HCT116 (cell line): ENCODE data around the gene FGL2. TPM values are rescaled to one million over a fixed set of nuclear protein-coding genes. Genes with fewer than 3 reads are reported as not detected.

Experiments
- ATAC-seq: fragments of 200-7000 bp; cut with Tn5 transposase; 2 replicates; pipeline ENCODE4 v1.9.1; 2020; ENCODE audit warnings: mild to moderate bottlenecking, moderate library complexity
- BruUV-seq: library from RNA; stranded (reverse); fragments of 400-500 nt; replicated peaks from 2 replicates; lab custom pipeline; 2021; lab: Mats Ljungman, UMichigan
- CTCF ChIA-PET: fragments of 300-600 bp; sonication (Branson Sonifier 250); formaldehyde crosslinking; loops from one replicate; lab custom pipeline; 2021; ENCODE audit warnings: antibody characterized with exemption; lab: Charles Lee
- POLR2A ChIA-PET: fragments of 300-600, 350-600 bp; sonication (Branson Sonifier 250); formaldehyde crosslinking; loops from one replicate; lab custom pipeline; 2021; ENCODE audit warnings: antibody characterized with exemption; lab: Charles Lee
- RAD21 ChIA-PET, 2 experiments: fragments of 300-600 bp; sonication (Branson Sonifier 250); formaldehyde crosslinking; loops; one replicate each; lab custom pipeline; 2023; ENCODE audit warnings: low total read pairs in 2 of 2; ENCODE audit not compliant: uncharacterized antibody in 2 of 2, unreplicated experiment in 2 of 2, low non-redundant PET in 1 of 2; lab: Charles Lee
- DNase-seq: peaks from one replicate; pipeline ENCODE4 v3.0.0-alpha.2; 2010; ENCODE audit warnings: low read depth, low spot score
- H2AFZ ChIP-seq: fragments of 200-600 bp; shearing (Covaris generic), sonication (generic); 2 replicates; pipeline ENCODE4 v1.6.1; 2017; ENCODE audit warnings: low read depth, mixed run types, mixed read lengths, antibody characterized with exemption, low read length; ENCODE audit not compliant: poor library complexity, severe bottlenecking
- H3K27ac ChIP-seq: 2 replicates; pipeline ENCODE4 v1.5.1; 2012; ENCODE audit warnings: low read depth, low read length
- H3K27me3 ChIP-seq: fragments of 200-600 bp; sonication (generic); 2 replicates; pipeline ENCODE4 v1.6.1; 2016; ENCODE audit warnings: mixed run types, low read length, mixed read lengths; ENCODE audit not compliant: insufficient read depth
- H3K36me3 ChIP-seq, 2 experiments: fragments of 200-500 bp in 1 of 2; fragments of 200-600 bp in 1 of 2; sonication (Bioruptor generic) in 1 of 2; sonication (generic) in 1 of 2; 2 replicates each; pipeline versions ENCODE4 v1.5.1 to v1.6.1; 2014 to 2016; ENCODE audit warnings: low read length in 2 of 2, inconsistent platforms in 1 of 2, mixed read lengths in 1 of 2, mixed run types in 1 of 2; ENCODE audit not compliant: insufficient read depth in 2 of 2, control insufficient read depth in 1 of 2
- H3K4me1 ChIP-seq, 2 experiments: fragments of 200-600 bp in 1 of 2; sonication (generic) in 1 of 2; 2 replicates each; pipeline versions ENCODE4 v1.5.1 to v1.6.1; 2012 to 2017; ENCODE audit warnings: low read length in 2 of 2, inconsistent platforms in 1 of 2, mild to moderate bottlenecking in 1 of 2, mixed read lengths in 1 of 2, mixed run types in 1 of 2, moderate library complexity in 1 of 2; ENCODE audit not compliant: insufficient read depth in 2 of 2, control insufficient read depth in 1 of 2
- H3K4me2 ChIP-seq: fragments of 200-600 bp; sonication (generic); 2 replicates; pipeline ENCODE4 v1.6.1; 2017; ENCODE audit warnings: mixed run types, low read length, mixed read lengths
- H3K4me3 ChIP-seq, 2 experiments: fragments of 200-600 bp in 1 of 2; sonication (generic) in 1 of 2; replicated peaks in 1 of 2; 2 replicates each; pipeline ENCODE4 v1.5.1; 2011 to 2016; ENCODE audit warnings: low read length in 2 of 2, control low read depth in 1 of 2, low read depth in 1 of 2, mild to moderate bottlenecking in 1 of 2, mixed read lengths in 1 of 2, mixed run types in 1 of 2
- H3K79me2 ChIP-seq: fragments of 200-600 bp; sonication (generic); 2 replicates; pipeline ENCODE4 v1.6.1; 2017; ENCODE audit warnings: mild to moderate bottlenecking, mixed run types, low read length, moderate library complexity, mixed read lengths; ENCODE audit not compliant: insufficient read depth
- H3K9ac ChIP-seq: fragments of 200-600 bp; sonication (generic); 2 replicates; pipeline ENCODE4 v1.6.1; 2016; ENCODE audit warnings: low read length, mixed read lengths
- H3K9me2 ChIP-seq: fragments of 200-600 bp; sonication (generic), shearing (Covaris generic); 2 replicates; pipeline ENCODE4 v1.6.1; 2017; ENCODE audit warnings: mixed run types, mild to moderate bottlenecking, moderate library complexity; ENCODE audit not compliant: insufficient read depth
- H3K9me3 ChIP-seq, 2 experiments: fragments of 200-500 bp in 1 of 2; fragments of 200-600 bp in 1 of 2; sonication (Bioruptor generic) in 1 of 2; sonication (generic) in 1 of 2; 2 replicates each; pipeline ENCODE4 v1.6.1; 2014 to 2017; ENCODE audit warnings: low read length in 2 of 2, mixed read lengths in 2 of 2, inconsistent platforms in 1 of 2, low read depth in 1 of 2, mild to moderate bottlenecking in 1 of 2, mixed run types in 1 of 2, moderate library complexity in 1 of 2; ENCODE audit not compliant: control insufficient read depth in 1 of 2, insufficient read depth in 1 of 2
- H4K20me1 ChIP-seq: fragments of 200-600 bp; sonication (generic), shearing (Covaris generic); 2 replicates; pipeline ENCODE4 v1.6.1; 2017; ENCODE audit warnings: mixed run types, mild to moderate bottlenecking, moderate library complexity; ENCODE audit not compliant: insufficient read depth
- ELF1 ChIP-seq: IDR thresholded peaks from 2 replicates; pipeline ENCODE4 v1.6.1; 2012; ENCODE audit warnings: low read depth, borderline replicate concordance
- EZH2phosphoT487 ChIP-seq: fragments of 200-600 bp; IDR thresholded peaks from 2 replicates; pipeline ENCODE4 v1.6.1; 2018; ENCODE audit warnings: antibody characterized with exemption, borderline replicate concordance
- FOSL1 ChIP-seq: IDR thresholded peaks from 2 replicates; pipeline ENCODE4 v1.6.1; 2012; ENCODE audit warnings: low read depth
- JUND ChIP-seq: IDR thresholded peaks from 2 replicates; pipeline ENCODE4 v1.6.1; 2012
- POLR2A ChIP-seq: IDR thresholded peaks from 2 replicates; pipeline ENCODE4 v1.7.0; 2011; ENCODE audit warnings: borderline replicate concordance; ENCODE audit not compliant: insufficient read depth, insufficient read length; ENCODE audit errors: extremely low read depth
- SP1 ChIP-seq: IDR thresholded peaks from 2 replicates; pipeline ENCODE4 v1.6.1; 2012; ENCODE audit warnings: low read depth
- TCF7L2 ChIP-seq: IDR thresholded peaks from 2 replicates; pipeline ENCODE4 v1.7.0; 2011; ENCODE audit warnings: borderline replicate concordance, inconsistent platforms; ENCODE audit not compliant: insufficient read depth, insufficient read length; ENCODE audit errors: extremely low read depth
- ZFX ChIP-seq: fragments of 450-650 bp; IDR thresholded peaks from 2 replicates; pipeline ENCODE4 v1.6.1; 2017
- ZNF274 ChIP-seq: fragments of 200-500 bp; sonication (Bioruptor generic); IDR thresholded peaks from 2 replicates; pipeline ENCODE4 v1.6.1; 2014; ENCODE audit warnings: mild to moderate bottlenecking, low read depth, low read length, inconsistent platforms
- intact Hi-C: fragments of 100-400 bp; cut with micrococcal nuclease; formaldehyde crosslinking; loops from 2 replicates; pipeline ENCODE4 v1.10.0; 2022
- total RNA-seq: library from RNA; stranded (reverse); gene quantifications from one replicate; pipeline ENCODE4 v1.2.1, GENCODE V29; 2021; ENCODE audit not compliant: unreplicated experiment
- TF ChIP-seq, protein P1 (sequence below): IDR thresholded peaks from 2 replicates; pipeline ENCODE4 v1.6.1; 2012
- TF ChIP-seq, protein P2 (sequence below): IDR thresholded peaks from 2 replicates; pipeline ENCODE4 v1.6.1; 2012
- TF ChIP-seq, protein P3 (sequence below): IDR thresholded peaks from 2 replicates; pipeline ENCODE4 v1.6.1; 2011; ENCODE audit warnings: mild to moderate bottlenecking, low read length, moderate library complexity; ENCODE audit not compliant: insufficient replicate concordance; ENCODE audit errors: extremely low read depth
- TF ChIP-seq, protein P4 (sequence below): IDR thresholded peaks from 2 replicates; pipeline ENCODE4 v1.6.1; 2012; ENCODE audit warnings: low read depth

FGL2 gene
- total RNA-seq, 1 experiment from 2014 or later: not detected

DNA sequence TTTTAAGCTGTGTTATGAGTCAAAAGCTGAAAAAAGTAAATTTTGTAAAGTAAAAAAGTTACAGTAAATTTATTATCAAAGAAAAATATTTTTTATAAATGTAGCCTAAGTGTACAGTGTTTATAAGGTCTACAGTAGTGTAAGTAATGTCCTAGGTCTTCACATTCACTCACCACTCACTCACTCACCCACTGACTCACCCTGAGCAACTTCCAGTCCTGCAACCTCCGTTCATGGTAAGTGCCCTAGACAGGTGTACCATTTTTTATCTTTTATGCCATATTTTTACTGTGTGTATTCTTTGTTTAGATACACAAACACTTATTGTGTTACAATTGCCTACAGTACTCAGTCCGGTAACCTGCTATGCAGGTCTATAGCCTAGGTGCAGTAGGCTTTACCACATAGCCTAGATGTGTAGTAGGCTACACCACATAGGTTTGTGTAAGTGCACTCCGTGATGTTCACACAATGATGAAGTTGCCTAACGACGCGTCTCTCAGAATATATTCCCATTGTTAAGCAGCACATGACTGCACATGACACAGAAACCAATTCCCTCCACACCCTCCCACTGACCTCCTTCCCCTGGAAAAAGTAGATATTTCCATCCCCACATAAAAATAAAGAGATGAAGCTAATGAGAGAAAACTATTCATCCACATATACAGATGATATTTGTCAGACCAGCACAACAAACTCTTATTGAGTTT is 44.8 kb upstream of the FGL2 start:
- Histone ChIP-seq H3K27ac (no peak overlapping the region), H3K4me2 (no peak overlapping the region), H3K4me1 (no peaks in the 10 kb centered on the region), H3K27me3 (no peaks in the 10 kb centered on the region), H2AFZ (no peak overlapping the region), H3K36me3 (0 out of 4 replicates have a peak, but pooled peaks cover 0 to 2% of the 10 kb centered on the region in 2 experiments), H3K9me2 (no peaks in the 10 kb centered on the region), H4K20me1 (no peaks in the 10 kb centered on the region), H3K79me2 (no peaks in the 10 kb centered on the region), H3K9ac (no peak overlapping the region), H3K4me3 (no peak overlapping the region), H3K9me3 (no peaks in the 10 kb centered on the region)
- no peak for DNase-seq
- ChIA-PET CTCF (no interaction called here), POLR2A (no interaction called here), RAD21 (no interaction called here)
- BruUV-seq: no TSS peak
- intact Hi-C loops: no loop called here
- TF ChIP-seq ZFX: no peak
- TF ChIP-seq POLR2A: no peak
- TF ChIP-seq TCF7L2: no peak
- no peak for TF ChIP-seq ELF1
- TF ChIP-seq, protein P1, sequence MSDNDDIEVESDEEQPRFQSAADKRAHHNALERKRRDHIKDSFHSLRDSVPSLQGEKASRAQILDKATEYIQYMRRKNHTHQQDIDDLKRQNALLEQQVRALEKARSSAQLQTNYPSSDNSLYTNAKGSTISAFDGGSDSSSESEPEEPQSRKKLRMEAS: no peak
- no peak for TF ChIP-seq EZH2phosphoT487
- no peak for TF ChIP-seq FOSL1
- TF ChIP-seq, protein P2, sequence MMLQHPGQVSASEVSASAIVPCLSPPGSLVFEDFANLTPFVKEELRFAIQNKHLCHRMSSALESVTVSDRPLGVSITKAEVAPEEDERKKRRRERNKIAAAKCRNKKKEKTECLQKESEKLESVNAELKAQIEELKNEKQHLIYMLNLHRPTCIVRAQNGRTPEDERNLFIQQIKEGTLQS: no peak
- TF ChIP-seq SP1: no peak
- TF ChIP-seq, protein P3, sequence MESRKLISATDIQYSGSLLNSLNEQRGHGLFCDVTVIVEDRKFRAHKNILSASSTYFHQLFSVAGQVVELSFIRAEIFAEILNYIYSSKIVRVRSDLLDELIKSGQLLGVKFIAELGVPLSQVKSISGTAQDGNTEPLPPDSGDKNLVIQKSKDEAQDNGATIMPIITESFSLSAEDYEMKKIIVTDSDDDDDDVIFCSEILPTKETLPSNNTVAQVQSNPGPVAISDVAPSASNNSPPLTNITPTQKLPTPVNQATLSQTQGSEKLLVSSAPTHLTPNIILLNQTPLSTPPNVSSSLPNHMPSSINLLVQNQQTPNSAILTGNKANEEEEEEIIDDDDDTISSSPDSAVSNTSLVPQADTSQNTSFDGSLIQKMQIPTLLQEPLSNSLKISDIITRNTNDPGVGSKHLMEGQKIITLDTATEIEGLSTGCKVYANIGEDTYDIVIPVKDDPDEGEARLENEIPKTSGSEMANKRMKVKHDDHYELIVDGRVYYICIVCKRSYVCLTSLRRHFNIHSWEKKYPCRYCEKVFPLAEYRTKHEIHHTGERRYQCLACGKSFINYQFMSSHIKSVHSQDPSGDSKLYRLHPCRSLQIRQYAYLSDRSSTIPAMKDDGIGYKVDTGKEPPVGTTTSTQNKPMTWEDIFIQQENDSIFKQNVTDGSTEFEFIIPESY: no peak
- TF ChIP-seq, protein P4, sequence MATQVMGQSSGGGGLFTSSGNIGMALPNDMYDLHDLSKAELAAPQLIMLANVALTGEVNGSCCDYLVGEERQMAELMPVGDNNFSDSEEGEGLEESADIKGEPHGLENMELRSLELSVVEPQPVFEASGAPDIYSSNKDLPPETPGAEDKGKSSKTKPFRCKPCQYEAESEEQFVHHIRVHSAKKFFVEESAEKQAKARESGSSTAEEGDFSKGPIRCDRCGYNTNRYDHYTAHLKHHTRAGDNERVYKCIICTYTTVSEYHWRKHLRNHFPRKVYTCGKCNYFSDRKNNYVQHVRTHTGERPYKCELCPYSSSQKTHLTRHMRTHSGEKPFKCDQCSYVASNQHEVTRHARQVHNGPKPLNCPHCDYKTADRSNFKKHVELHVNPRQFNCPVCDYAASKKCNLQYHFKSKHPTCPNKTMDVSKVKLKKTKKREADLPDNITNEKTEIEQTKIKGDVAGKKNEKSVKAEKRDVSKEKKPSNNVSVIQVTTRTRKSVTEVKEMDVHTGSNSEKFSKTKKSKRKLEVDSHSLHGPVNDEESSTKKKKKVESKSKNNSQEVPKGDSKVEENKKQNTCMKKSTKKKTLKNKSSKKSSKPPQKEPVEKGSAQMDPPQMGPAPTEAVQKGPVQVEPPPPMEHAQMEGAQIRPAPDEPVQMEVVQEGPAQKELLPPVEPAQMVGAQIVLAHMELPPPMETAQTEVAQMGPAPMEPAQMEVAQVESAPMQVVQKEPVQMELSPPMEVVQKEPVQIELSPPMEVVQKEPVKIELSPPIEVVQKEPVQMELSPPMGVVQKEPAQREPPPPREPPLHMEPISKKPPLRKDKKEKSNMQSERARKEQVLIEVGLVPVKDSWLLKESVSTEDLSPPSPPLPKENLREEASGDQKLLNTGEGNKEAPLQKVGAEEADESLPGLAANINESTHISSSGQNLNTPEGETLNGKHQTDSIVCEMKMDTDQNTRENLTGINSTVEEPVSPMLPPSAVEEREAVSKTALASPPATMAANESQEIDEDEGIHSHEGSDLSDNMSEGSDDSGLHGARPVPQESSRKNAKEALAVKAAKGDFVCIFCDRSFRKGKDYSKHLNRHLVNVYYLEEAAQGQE: no peak
- TF ChIP-seq ZNF274: no peak
- no peak for TF ChIP-seq JUND
- no peak for ATAC-seq
